BLaER1 treated with 17β-estradiol and CSF1 and Interleukin-3, amounts not matched to agents 10 nM and 100 nM (cell line): ENCODE data around the gene APOA4.

Experiments used
- H3K27ac ChIP-seq, 11 experiments: shearing (Covaris generic); formaldehyde crosslinking; 2 replicates each; pipeline ENCODE4 v1.8.1; 2022
- H3K27me3 ChIP-seq, 11 experiments: shearing (Covaris generic); formaldehyde crosslinking; 2 replicates each; pipeline ENCODE4 v1.8.1; 2022
- H3K36me3 ChIP-seq, 11 experiments: shearing (Covaris generic); formaldehyde crosslinking; 2 replicates each; pipeline ENCODE4 v1.8.1; 2022
- H3K4me1 ChIP-seq, 10 experiments: shearing (Covaris generic); formaldehyde crosslinking; 2 replicates each; pipeline ENCODE4 v1.8.1; 2022
- H3K4me2 ChIP-seq, 11 experiments: shearing (Covaris generic); formaldehyde crosslinking; 2 replicates each; pipeline ENCODE4 v1.8.1; 2022
- H3K4me3 ChIP-seq, 10 experiments: shearing (Covaris generic); formaldehyde crosslinking; 2 replicates each; pipeline ENCODE4 v1.8.1; 2022
- H3K9ac ChIP-seq, 11 experiments: shearing (Covaris generic); formaldehyde crosslinking; 2 replicates each; pipeline ENCODE4 v1.8.1; 2022
- H3K9me3 ChIP-seq, 11 experiments: shearing (Covaris generic); formaldehyde crosslinking; replicated peaks in 1 of 11; 2 replicates each; pipeline ENCODE4 v1.8.1; 2022
- H4K20me1 ChIP-seq, 11 experiments: shearing (Covaris generic); formaldehyde crosslinking; 2 replicates each; pipeline ENCODE4 v1.8.1; 2022
- Cebpa-rat ChIP-seq, 11 experiments: shearing (Covaris generic); IDR thresholded peaks; 2 replicates each; pipeline ENCODE4 v1.8.1; 2022

Gene APOA4

DNA sequence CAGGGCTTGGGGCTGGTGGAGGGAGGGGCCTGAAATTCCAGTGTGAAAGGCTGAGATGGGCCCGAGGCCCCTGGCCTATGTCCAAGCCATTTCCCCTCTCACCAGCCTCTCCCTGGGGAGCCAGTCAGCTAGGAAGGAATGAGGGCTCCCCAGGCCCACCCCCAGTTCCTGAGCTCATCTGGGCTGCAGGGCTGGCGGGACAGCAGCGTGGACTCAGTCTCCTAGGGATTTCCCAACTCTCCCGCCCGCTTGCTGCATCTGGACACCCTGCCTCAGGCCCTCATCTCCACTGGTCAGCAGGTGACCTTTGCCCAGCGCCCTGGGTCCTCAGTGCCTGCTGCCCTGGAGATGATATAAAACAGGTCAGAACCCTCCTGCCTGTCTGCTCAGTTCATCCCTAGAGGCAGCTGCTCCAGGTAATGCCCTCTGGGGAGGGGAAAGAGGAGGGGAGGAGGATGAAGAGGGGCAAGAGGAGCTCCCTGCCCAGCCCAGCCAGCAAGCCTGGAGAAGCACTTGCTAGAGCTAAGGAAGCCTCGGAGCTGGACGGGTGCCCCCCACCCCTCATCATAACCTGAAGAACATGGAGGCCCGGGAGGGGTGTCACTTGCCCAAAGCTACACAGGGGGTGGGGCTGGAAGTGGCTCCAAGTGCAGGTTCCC lies 6.5 kb upstream of the APOA4 start, which contains the start of gene APOC3:
Gene APOC3 (plus strand): TSS at position 383 of the 659 bp plus-strand sequence. CDS start 676 bp downstream, outside the sequence.
- H3K4me3 ChIP-seq: no peak within 1 kb of the TSS
- H3K4me1 ChIP-seq: peaks cover 3 to 26% (median 21%) of the 10 kb centered on the region in 10 experiments
- no peaks in the 10 kb centered on the region for H3K36me3 ChIP-seq
- H3K9me3 ChIP-seq: no peaks in the 10 kb centered on the region
- no peaks in the 10 kb centered on the region for H3K27me3 ChIP-seq
- H3K27ac ChIP-seq: no peak within 1 kb of the TSS; a peak in 1 of 22 replicates
- H4K20me1 ChIP-seq: no peaks in the 10 kb centered on the region
- no peak for TF ChIP-seq Cebpa-rat (IDR thresholded peaks at IDR 0.05)
- peak within 1 kb of the TSS in 9 of 11 experiments; percentile 23 to 71 (median 59); a peak in 16 of 22 replicates for H3K4me2 ChIP-seq
- peak within 1 kb of the TSS in 2 of 11 experiments; percentile 15 to 35; a peak in 2 of 22 replicates for H3K9ac ChIP-seq

DNA sequence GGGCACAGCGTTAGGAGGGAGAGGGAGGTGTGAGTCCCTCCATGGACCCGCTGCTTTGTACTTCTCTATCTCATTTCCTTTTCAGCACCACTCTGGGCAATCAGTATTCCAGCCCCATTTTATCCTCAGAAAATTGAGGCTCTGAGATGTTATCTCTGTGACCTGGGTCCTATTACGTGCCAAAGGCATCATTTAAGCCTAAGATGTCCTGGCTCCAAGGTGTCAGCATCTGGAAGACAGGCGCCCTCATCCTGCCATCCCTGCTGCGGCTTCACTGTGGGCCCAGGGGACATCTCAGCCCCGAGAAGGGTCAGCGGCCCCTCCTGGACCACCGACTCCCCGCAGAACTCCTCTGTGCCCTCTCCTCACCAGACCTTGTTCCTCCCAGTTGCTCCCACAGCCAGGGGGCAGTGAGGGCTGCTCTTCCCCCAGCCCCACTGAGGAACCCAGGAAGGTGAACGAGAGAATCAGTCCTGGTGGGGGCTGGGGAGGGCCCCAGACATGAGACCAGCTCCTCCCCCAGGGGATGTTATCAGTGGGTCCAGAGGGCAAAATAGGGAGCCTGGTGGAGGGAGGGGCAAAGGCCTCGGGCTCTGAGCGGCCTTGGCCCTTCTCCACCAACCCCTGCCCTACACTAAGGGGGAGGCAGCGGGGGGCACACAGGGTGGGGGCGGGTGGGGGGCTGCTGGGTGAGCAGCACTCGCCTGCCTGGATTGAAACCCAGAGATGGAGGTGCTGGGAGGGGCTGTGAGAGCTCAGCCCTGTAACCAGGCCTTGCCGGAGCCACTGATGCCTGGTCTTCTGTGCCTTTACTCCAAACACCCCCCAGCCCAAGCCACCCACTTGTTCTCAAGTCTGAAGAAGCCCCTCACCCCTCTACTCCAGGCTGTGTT lies 5.8 kb upstream of the APOA4 start:
- Histone ChIP-seq H3K4me3 (no peak overlapping the region), H3K36me3 (no peaks in the 10 kb centered on the region), H3K27me3 (no peaks in the 10 kb centered on the region), H3K9me3 (no peaks in the 10 kb centered on the region), H3K4me2 (peak overlapping the region in 9 of 11 experiments; percentile 23 to 71 (median 59); a peak in 16 of 22 replicates), H3K27ac (no peak overlapping the region; a peak in 1 of 22 replicates), H4K20me1 (no peaks in the 10 kb centered on the region), H3K4me1 (peaks cover 0 to 19% (median 14%) of the 10 kb centered on the region in 10 experiments; a peak in 18 of 20 replicates), H3K9ac (peak overlapping the region in 2 of 11 experiments; percentile 15 to 35; a peak in 2 of 22 replicates)
- no peak for TF ChIP-seq Cebpa-rat (IDR thresholded peaks at IDR 0.05)

DNA sequence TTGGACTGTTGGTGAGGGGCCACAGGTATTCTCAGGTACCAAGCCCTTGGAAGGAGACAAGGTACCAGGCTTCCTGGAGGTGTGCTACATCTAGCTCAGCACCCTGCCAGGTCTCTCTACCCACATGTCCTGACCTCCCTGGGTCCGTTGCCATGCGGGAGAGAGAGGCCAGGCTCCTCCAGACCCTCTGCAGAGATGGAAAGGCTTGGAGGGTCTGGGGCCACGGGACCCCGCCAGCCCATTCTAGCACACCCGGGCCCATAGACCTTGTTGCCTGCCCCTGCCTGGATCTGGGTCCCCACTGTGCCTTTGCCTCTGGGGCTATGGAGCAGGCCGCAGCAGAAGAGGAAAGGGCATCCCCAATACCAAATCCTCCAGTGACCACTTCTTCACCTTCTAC lies 4.4 kb upstream of the APOA4 start:
- no peaks in the 10 kb centered on the region for H3K27me3 ChIP-seq
- no peaks in the 10 kb centered on the region for H3K36me3 ChIP-seq
- no peak for TF ChIP-seq Cebpa-rat (IDR thresholded peaks at IDR 0.05)
- no peak overlapping the region for H3K27ac ChIP-seq
- H3K9ac ChIP-seq: no peak overlapping the region
- H3K4me3 ChIP-seq: no peak overlapping the region
- no peaks in the 10 kb centered on the region for H4K20me1 ChIP-seq
- H3K4me1 ChIP-seq: peaks cover 0 to 13% (median 9%) of the 10 kb centered on the region in 10 experiments; a peak in 18 of 20 replicates
- no peaks in the 10 kb centered on the region for H3K9me3 ChIP-seq
- H3K4me2 ChIP-seq: no peak overlapping the region

GRCh38 chr11:116826751-116827431 lies 3.8 kb upstream of the APOA4 start:
- Histone ChIP-seq H4K20me1 (no peaks in the 10 kb centered on the region), H3K9ac (no peak overlapping the region), H3K36me3 (no peaks in the 10 kb centered on the region), H3K9me3 (no peaks in the 10 kb centered on the region), H3K4me3 (no peak overlapping the region), H3K27ac (no peak overlapping the region), H3K4me1 (peaks cover 0 to 13% (median 9%) of the 10 kb centered on the region in 10 experiments; a peak in 18 of 20 replicates), H3K27me3 (no peaks in the 10 kb centered on the region), H3K4me2 (no peak overlapping the region)
- no peak for TF ChIP-seq Cebpa-rat (IDR thresholded peaks at IDR 0.05)

GRCh38 chr11:116825854-116826750 lies 3.0 kb upstream of the APOA4 start:
- TF ChIP-seq Cebpa-rat (IDR thresholded peaks at IDR 0.05): no peak
- Histone ChIP-seq H3K4me2 (no peak overlapping the region), H3K9me3 (no peaks in the 10 kb centered on the region)

DNA sequence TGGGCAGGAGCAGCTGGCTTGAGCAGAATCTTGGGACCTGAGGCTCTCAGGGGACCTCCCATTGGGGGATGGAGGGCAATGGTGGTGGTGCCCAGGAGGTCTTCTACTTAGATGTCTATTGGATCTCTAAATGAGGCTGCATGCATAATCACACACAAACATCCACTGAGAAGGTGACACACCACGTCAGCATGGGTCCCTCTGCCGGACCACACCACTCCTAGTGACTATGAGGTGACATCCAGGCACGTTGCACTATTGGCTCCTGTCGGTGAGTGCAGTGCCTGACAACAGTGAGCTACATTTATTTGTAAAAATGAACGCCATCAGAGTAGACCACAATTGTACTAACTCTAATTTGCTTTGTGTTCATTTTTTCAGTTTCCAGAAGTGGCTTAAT lies 2.3 kb upstream of the APOA4 start:
- Histone ChIP-seq H3K27ac (no peak overlapping the region), H3K4me2 (no peak overlapping the region), H3K9ac (no peak overlapping the region), H3K4me3 (no peak overlapping the region), H4K20me1 (no peaks in the 10 kb centered on the region), H3K4me1 (peaks cover 0 to 13% (median 9%) of the 10 kb centered on the region in 10 experiments; a peak in 18 of 20 replicates), H3K9me3 (no peaks in the 10 kb centered on the region), H3K27me3 (no peaks in the 10 kb centered on the region), H3K36me3 (no peaks in the 10 kb centered on the region)
- TF ChIP-seq Cebpa-rat (IDR thresholded peaks at IDR 0.05): no peak

More at GRCh38 chr11:116825854-116826750, 3.0 kb upstream of the APOA4 start:
- H4K20me1 ChIP-seq: no peaks in the 10 kb centered on the region
- H3K9ac ChIP-seq: no peak overlapping the region
- no peak overlapping the region for H3K4me3 ChIP-seq
- no peaks in the 10 kb centered on the region for H3K36me3 ChIP-seq
- peaks cover 0 to 13% (median 9%) of the 10 kb centered on the region in 10 experiments; a peak in 18 of 20 replicates for H3K4me1 ChIP-seq
- no peak overlapping the region for H3K27ac ChIP-seq
- H3K27me3 ChIP-seq: no peaks in the 10 kb centered on the region

DNA sequence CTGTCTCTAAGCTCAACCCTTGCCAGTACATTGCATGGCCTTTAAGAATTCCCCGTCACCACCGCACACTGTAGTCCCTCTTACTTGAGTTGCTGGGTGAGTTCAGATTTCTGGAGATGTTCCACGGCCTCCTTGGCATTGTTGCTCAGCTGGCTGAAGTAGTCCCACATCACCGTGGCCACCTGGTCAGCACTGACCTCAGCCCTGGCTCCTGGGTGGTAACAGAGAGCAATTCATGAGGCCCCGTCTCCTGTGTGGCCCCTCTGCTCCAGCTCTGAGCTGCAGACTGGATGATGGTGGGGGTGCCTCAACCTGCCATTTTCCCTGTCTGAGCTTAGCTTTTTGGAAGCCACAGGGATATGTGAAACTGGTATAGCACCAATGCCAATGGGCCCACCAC lies 529 bp downstream of the APOA4 start:
- H3K27me3 ChIP-seq: no peaks in the 10 kb centered on the region
- H3K27ac ChIP-seq: no peak overlapping the region
- no peak overlapping the region for H3K4me3 ChIP-seq
- H3K36me3 ChIP-seq: no peaks in the 10 kb centered on the region
- TF ChIP-seq Cebpa-rat (IDR thresholded peaks at IDR 0.05): no peak
- no peak overlapping the region for H3K4me2 ChIP-seq
- no peak overlapping the region for H3K9ac ChIP-seq
- H3K4me1 ChIP-seq: no peaks in the 10 kb centered on the region
- H3K9me3 ChIP-seq: no peaks in the 10 kb centered on the region
- H4K20me1 ChIP-seq: no peaks in the 10 kb centered on the region
